SK-N-DZ (cell line): ENCODE results near the gene TACC2.

ENCODE experiments used
- DNase-seq: peaks from one replicate; pipeline ENCODE4 v3.0.0-alpha.2; 2015; ENCODE audit warnings: low spot score

Gene TACC2

DNA sequence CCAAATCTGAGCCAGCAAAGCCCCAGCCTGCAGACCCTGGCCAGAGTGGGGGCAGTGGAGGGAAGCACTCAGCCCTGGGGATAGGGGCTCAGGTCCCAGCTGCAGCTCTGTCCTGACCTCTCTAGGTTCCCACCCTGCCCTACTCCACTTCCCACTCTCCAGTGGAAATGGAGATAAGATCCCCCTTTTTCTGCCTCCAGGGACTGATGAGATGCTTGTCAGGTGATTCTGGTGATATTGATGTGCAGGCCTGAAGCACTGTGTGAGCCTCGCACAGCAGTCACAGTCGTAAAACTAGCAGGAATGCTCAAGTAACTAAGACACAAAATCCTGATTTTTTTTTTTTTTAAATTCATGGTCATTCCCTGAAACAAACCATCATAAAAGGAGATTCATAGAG lies 227.1 kb downstream of the TACC2 start:
- DNase-seq: no peak

DNA sequence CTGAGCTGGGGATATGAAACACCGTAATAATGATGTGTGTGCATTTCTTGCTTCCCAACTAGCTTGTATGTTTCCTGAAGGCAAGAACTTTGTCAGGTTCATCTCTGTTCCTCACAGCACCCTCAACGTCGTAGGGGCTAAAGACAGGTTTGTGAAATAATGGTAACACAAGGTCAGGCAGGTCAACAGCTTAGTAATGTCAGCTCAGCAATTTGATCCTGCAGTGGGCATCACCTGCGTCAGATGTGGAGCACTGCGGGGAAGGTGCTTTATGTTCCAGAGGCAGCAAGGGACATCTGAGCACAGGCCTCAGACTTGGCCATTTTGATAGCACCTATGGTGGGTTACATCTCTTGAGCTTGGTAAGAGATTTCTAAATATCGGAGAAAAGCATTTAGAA lies 230.4 kb downstream of the TACC2 start:
- DNase-seq: no peak

DNA sequence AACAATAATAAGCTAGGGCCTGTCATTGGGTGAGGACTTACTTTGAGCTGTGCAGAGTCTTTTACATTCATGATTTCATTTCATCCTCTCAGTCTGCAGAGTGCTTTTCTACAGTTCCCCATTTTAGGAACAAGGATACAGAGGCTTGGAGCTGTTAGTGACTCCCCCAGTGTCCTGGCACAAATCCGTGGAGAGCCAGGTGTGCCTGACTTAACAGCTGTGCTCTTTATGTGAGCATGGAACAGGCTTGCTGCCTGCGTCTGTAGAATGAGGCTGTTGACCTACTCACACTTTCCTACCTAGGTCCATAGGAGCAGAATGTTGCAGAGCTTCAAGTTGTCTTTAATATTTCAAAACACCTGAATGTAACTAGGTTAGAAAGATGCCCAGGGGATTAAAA lies 231.8 kb downstream of the TACC2 start:
- DNase-seq: peak; percentile 50

DNA sequence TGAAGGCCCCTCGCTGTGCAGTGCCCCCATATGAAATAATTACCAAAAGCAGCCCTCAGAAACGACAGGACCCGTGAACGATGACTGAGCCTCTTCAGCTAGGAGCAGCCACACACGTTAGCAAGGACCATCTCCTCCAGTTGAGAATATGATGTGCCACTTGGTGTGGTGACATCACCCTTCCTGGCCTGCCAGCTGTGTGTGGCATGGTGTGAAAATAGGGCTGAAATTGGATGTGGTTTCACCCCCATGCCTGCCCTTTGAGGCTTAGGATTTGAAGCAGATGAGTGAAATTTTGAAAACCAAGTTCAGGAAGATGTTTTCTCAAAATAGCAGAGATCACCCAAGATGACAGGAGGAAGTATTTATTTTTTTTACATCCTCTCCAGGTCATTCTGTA lies 233.0 kb downstream of the TACC2 start:
- no peak for DNase-seq

DNA sequence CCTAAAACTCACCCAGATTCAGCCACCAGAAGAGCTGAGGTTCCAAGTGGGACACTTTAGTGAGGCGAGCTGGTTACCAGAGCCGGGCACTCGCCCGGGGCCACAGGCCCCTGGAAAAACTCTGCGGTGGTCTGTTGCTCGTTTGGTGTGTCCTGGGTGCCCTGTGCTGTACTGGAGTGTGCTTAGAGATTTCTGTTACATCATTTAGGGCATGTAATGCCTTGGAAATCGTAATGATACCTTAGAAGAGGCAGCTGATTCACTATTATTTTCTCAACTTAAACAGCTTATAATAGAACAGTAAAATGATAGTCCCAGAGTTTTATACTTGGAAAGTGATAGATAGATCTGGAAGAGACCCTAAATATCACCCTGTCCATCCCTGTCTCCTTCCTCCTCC lies 233.7 kb downstream of the TACC2 start:
- no peak for DNase-seq

DNA sequence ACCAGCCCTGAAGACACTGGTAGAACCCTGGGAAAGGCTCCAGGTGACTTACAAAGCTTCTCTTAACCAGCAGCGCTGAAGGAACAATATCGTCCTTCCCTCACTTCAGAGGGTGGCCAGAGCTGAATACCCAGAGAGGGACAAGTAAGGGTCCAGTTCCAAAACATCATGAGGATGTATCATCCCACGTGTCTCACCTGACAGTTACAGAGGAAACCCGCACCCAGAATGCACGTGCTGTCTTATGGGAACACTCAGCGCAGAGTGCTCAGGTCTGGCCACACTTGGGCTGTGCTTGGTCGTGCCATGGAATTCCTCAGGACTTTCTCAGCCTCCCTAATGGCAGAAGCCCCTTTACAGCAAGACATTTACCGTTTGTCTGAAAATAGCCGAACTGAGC lies 235.2 kb downstream of the TACC2 start:
- no peak for DNase-seq

DNA sequence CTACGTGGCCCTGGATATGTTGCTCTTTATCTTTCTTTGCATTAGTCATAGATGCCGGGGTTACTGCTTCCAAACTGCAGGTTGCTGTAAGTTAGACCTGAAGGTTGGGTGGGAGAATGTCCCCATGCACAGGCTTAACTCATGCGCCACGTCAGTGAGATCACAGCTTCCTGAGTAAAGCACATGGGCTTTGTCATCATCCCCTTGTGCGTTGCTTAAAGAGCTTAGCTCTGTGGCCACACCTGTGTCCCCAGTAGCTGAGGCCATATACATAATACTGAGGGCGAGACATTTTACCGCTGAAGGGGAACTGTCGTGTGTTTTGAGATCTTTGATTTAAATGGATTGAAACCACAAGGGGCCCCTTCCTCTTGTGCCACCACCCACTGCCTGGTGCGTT lies 236.4 kb downstream of the TACC2 start:
- DNase-seq: no peak

DNA sequence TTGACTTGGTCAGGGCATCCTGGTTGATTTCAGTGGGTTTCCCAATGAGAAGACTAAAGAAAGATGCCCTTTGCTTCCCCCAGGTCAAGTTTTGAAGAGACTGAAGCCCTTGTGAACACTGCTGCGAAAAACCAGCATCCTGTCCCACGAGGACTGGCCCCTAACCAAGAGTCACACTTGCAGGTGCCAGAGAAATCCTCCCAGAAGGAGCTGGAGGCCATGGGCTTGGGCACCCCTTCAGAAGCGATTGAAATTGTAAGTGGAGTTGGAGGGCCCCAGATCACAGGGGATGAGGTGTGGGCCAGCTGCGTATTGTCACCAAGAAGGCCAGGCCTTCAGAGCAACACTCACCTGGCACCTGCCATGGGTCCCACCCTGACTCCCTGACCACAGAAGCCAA lies 238.8 kb downstream of the TACC2 start:
- no peak for DNase-seq

DNA sequence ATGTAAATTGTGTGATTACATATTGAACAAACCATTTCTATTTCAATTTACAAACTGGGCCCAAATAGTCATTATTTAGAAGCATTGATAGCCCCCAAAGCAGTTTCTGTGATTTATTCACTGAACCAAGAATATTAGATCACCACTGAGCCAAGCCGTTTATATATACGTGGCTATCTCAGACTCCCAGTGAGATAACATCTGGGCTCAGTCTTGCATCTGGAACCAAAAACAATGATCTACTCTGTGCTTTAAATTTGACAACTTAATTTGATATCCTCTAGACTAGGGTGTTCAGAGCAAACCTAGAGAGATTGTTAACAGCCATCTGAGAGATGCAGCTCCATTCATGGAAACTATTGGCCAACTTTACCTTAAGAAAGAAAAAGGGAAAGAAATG lies 240.7 kb downstream of the TACC2 start:
- peak; percentile 75 for DNase-seq

DNA sequence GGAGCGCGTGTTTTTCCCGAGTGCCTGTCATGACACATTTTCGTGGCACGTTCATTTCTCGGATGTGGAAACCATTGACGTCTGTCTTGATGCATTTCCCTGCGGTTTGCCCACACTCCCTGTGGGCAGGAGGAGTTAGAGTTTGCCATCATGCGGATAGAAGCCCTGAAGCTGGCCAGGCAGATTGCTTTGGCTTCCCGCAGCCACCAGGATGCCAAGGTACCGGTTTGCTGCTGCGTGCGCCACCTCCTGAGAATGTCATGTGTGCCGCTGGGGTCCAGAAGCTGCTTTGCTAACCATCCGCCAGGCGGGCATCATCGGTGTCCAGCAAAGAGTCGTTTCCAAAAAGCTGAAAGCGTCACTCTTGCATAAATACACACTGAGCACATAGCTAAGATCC lies 241.3 kb downstream of the TACC2 start:
- no peak for DNase-seq

DNA sequence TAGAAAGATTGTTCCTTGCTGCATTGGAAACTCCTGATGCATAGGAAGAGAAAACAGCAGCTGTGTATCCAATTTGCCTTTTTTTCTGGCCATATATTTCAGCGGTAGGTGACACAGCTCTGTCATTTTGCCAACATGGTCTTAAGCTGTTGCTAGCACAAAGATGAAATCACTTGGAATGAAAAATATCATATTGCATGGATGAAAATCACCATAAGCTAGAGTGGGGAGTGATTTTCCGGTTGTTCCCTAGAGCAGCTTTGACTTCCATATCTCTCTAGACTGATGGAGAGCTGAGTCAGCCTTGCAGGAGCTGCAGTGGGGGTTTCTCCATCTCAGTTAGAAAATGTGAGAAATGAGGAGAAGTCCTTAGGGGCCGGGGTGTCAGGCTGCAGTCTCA lies 243.8 kb downstream of the TACC2 start:
- no peak for DNase-seq

DNA sequence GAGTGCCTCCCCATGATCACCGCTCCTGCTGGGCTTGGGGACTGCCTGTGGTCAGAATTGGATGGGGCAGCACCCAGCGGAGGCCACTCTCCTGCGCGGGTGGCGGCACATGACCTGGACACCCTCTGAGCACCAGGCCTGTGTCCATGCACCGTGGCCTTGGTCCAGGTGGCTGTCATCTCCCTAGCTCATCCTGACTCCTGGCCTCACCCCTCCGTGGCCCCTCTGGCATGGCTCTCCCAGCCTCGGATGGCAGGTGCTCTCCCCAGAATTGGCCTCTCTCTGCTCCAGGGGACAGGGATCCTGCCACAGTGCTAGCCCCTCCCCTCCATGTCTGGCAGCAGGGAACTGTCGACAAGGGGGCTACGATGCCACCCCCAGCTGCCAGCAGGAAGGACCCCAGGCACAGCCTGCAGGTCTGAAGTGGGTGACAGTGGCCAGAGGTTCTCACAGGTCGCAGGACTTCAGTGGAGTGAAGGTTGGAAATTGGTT lies 244.9 kb downstream of the TACC2 start:
- DNase-seq: peak; percentile 42

DNA sequence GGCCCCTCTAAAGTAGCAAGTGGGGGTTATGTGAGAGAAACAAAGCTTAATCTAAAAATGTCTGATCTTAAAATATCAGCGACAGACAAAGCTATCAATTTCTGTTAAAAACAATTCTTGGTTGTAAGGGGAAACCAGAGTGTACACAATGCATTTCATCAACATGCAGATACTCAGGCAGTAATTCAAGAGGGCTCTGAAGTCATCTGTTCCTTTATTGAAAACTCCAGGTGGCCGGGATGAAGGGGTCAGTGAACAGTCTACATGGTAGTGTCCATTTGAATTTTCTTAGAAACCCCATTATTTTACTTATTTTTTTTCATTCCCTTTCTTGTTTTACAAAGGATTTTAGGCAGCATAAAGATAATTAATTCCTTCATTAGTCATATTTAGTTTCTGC lies 245.5 kb downstream of the TACC2 start:
- DNase-seq: peak; percentile 56

DNA sequence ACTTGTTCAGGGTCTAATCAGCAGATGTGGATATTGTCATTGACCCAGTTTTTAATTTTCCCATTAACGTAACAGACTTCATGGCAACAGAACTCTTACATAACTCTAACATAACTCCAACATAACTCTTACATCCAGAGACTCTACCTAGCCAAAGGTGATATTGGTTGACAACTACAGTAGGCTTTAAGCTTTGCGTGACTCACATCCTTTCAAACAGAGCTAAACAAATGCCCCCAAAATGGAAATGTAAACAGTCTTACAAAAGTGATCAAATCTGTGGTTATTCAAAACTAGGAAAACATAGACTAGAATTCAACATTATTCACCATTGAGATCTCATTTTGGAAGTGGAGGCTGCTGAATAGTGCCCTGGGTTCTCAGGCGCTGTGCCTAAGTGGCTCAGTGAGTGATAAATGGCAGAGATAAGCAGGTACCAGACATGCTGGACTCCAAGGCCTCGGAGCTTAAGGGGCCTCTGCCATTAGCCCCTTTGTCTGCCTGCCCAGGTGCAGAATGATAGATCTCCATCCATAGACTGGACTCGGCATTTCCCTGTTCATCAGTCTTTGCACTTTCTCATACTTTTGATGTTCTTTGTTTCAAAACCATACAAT lies 247.8 kb downstream of the TACC2 start:
- DNase-seq: peak; percentile 94

DNA sequence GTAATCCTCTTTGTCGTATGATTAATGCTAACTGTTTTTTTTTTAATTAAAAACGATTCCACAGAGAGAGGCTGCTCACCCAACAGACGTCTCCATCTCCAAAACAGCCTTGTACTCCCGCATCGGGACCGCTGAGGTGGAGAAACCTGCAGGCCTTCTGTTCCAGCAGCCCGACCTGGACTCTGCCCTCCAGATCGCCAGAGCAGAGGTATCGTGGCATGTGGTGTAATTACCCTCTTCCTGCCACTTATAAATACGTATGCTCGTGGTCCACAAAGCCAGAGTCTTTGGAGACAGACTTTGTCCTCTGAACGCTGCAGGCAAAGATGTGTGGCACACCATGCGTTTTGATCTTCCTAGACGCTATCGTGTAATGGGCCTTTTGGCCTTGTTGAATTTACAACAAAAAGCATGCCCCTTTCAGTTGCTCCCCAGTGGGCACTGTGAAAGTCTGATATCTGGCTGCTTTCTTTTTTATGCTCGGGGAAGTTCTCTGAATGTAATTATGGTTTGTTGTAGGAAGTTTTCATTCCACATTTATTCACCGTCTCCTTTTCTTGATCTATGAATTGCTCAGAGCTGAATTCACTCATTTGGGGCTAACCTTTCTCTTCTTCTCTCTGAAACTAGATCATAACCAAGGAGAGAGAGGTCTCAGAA lies 248.5 kb downstream of the TACC2 start:
- no peak for DNase-seq

DNA sequence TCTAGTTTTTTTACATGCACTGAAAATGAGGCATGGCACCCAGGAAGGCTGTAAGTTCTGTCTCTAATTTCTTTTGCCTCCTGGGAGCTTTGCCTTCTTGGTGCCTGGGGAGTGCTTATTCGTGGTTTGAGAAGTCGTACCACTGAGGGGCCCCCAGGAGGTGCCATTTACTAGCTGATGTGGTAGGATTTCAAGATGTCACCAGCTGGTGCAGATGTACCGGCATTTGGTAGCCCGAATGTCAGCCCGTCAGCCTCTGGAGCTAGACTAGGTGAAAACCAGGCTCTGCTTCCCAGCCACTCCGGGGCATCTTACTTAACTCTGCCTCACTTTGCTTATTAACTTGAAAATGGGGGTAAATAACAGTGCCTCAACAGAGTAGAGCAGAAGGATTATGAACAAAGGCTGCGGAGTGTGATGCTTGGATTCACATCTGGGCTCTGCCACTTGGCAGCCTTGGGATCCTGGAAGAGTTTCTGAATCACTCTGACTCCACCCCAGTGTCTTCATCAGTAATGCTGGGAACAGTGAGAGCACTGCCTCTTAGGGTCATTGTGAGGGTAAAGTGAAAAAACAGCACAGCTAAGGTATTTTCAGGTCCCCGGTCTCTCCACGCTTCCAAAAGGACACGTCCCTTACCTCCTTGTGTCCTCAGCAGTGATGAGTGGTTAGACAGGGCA lies 250.8 kb downstream of the TACC2 start:
- no peak for DNase-seq

DNA sequence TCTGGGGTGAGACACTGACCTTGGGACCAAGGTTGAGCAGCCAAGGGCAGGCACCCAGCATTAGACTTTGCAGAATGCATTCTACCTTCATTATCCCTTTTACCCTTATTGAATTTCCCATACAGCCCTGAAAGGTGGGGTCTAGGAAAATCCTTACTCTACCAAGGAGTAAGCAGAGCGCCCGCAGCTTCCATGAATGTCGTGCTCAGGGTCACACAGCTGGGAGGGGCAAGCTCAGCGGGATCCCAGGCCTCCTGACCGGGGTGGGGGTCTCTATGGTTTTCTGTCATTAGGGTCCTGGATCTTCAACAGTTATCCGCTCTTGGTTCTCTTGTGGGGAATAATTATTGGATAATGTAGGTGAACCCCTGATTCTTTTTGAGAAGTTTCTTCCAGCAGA lies 251.4 kb downstream of the TACC2 start:
- DNase-seq: no peak

DNA sequence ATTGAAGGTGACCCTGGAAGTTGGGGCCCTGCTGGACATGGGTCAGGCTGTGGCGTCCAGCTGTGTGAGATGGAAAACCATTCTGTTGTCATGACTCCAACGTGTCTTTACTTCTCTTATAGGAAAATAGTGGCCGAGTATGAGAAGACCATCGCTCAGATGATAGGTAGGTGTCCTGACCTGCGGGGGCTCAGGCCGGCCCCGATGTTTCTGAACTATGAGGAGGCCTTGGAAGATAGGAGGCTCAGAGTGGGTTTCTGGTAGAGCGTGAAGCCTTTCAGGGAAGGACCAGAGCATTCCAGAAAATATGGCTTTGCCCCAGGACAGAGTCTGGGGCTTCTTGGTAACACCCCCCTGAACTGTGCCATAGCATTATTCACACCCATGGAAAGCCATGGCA lies 252.9 kb downstream of the TACC2 start:
- DNase-seq: no peak

DNA sequence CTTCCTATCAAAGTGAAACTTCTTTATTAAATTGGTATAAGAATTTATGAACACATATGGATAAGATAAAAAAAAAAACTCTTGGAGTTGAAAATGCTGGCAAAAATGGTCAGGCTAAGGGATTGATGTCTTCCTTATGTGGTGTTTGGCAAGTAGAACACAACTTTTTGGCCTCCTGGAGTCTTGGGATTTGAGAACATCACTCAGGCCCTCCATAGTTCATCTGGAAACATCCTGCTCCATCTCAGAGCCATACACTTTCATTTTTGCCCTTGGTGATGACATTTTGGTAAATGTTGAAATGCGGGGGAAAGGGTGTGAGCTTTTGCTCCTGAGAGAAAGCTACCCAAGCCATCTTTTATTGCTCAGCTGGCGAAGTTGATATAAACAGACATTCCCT lies 254.6 kb downstream of the TACC2 start:
- DNase-seq: no peak

DNA sequence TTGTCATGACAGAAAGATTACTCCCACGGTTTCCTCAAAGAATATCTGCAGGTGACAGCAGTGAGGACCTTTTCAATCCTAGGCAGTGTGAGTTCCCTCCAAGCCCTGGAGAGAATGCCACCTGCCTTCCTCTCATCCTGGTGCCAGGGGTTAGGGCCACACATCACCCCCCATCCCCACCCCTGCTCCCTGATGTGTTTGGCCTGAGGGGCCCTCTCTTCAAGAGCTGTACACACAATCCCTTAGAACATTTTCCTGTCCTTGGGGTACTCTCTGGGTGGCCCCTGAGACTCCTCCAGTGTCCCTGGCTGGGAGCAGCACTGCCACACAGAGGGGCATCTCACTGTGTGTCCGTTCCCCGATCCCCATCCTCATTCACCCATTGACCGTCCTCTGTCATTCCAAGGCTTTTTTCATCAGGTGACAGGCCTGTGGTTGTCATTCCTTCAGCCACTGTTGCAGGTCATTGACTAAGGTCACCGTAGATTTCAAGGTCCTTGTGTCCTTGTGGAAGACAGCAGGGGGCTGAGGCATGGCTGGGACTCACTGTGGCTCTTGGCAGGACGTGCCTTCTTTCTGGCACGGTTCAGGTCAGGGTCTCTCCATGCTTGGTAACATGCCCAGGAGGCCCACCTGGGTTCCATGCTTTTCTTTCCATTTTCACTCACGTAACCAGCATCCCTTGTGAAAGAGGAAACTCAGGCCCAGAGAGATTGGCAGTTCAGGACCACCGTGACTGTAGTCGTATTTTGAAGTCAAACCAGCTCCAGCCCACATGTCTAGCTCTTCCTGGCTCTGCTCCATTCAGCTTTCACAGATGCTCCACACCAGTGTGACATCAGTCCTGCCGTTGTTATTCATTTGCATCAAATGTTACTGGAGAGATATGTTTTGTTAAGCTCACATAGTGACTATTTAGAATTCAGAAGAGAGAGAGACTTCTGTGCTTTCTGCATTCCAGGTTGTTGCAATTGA lies 255.3 kb downstream of the TACC2 start:
- no peak for DNase-seq

DNA sequence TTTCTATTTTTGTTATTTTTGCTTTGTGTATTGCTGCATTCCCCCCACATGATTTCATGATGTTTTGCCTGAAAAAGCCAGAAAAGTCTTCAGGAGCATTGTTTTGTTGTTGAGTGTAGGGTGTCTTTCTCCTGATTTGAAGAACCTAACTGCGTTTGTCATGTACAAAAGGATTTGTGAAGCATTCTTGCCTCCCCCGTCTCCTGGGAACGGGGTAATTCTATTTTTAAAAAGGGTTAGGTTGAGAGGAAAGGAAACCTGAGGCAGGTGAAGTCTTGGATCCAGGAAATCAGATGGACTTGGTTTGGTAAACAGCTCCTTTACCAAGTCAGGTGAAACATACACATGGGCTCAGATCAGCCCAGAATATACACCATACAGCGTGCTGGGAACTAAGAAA lies 256.2 kb downstream of the TACC2 start:
- no peak for DNase-seq

DNA sequence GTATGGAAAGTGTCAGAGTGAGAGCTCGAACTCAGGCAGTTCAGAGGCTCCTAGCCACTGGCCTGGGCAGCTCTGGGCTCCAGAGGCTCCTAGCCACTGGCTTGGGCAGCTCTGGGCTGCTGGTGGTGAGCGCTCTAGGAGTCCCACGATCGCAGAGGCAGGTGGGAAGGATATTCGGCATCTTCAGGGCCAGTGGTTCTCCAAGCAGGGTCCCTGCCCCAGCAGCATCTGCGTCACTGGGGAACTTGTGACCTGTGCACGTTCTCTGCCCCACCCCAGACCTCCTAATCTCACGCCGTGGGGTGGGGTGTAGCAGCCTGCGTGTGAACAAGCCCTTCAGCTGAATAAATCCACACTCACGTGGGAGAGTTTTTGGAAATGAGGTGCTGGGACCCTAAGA lies 256.9 kb downstream of the TACC2 start:
- DNase-seq: no peak
